ENCODE data around the gene SLC6A18.

Gene SLC6A18

DNA sequence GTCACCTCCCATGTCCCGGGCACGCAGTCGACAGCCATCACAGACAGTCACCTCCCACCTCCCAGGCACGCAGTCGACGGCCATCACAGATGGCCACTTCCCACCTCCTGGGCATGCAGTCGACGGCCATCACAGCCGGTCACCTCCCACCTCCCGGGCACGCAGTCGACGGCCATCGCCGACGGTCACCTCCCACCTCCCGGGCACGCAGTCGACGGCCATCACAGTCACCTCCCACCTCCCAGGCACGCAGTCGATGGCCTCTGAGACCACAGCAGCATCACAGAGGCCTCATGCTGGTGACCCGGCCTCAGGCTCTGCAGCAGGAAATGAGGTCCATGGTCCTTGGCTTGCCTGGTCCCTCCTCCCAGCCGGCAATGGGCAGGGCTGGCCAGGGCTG lies 29.3 kb upstream of the SLC6A18 start:
- no peaks in the 10 kb centered on the region for H3K36me3 Mint-ChIP-seq
- no peaks in the 10 kb centered on the region for H3K4me1 Mint-ChIP-seq (ENCODE audit: low read depth)
- H3K4me3 Mint-ChIP-seq, result no peak overlapping the region
- peaks cover 7% of the 10 kb centered on the region for H3K27me3 Mint-ChIP-seq
- no peak overlapping the region for H3K27ac Mint-ChIP-seq
- no peaks in the 10 kb centered on the region for H3K9me3 Mint-ChIP-seq (ENCODE audit: low read depth)

DNA sequence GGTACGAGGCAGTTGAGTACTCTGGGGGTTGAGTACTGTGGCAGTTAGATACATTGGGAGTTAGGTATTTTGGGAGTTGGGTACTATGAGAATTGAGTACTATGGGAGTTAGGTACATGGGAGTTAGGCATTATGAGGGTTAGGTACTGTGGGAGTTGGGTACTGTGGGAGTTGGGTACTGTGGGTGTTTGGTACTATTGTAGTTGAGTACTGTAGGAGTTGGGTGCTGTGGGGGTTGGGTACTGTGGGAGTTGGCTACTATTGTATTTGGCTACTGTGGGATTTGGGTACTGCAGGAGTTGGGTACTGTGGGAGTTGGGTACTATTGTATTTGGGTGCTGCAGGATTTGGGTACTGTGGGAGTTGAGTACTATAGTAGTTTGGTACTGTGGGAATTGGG lies 28.6 kb upstream of the SLC6A18 start:
- H3K36me3 Mint-ChIP-seq, result no peaks in the 10 kb centered on the region
- no peaks in the 10 kb centered on the region for H3K9me3 Mint-ChIP-seq (ENCODE audit: low read depth)
- H3K4me1 Mint-ChIP-seq (ENCODE audit: low read depth), result no peaks in the 10 kb centered on the region
- H3K27me3 Mint-ChIP-seq, result peaks cover 6% of the 10 kb centered on the region
- H3K4me3 Mint-ChIP-seq, result no peak overlapping the region
- H3K27ac Mint-ChIP-seq, result no peak overlapping the region

DNA sequence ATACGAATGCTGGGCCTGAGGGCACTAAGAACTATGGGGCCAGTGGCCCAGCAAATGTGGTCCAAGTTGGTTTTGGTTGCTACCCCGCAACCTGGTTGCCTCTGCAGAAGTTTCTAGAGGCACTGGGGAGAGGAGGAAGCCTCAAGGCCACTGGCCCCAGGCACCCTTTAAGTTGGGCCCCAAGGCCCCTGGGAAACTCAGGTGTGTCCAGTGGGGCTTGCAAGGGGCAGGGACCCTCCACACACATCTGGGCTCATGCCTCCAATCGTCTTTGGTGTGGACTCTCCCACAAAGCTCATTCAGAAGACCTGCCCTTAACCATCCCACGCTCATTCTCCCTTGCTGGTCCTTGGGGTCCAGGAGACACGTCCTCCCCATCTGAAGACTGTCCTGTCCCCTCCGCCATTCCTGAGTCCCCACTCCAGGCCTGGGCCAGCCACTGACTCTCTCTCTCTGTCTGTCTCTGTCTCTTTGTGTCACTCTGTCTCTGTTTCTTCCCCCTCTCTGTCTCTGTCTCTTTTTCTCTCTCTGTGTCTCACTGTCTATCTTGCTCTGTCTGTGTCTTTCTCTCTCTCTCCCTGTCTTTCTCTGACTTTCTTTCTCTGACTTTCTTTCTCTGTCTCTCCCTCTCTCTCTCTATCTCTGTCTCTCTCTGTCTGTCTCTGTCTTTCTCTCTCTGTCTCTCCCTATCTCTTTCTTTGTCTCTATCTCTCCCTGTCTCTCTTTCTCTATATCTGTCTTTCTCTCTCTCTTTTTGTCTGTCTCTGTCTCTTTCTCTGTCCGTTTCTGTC lies 27.1 kb upstream of the SLC6A18 start:
- no peaks in the 10 kb centered on the region for H3K36me3 Mint-ChIP-seq

DNA sequence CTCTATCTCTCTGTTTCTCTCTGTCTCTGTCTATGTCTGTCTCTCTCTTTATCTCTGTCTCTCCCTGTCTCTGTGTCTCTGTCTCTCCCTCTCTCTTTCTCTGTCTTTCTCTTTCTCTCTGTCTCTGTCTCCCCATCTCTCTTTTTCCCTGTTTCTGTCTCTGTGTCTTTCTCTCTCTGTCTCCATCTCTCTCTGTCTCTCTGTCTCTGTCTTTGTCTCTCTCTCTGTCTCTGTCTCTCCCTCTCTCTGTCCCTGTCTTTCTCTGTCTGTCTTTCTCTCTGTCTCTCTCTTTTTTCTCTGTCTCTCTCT lies 25.9 kb upstream of the SLC6A18 start:
- Mint-ChIP-seq H3K27ac (no peak overlapping the region), H3K27me3 (peaks cover 4% of the 10 kb centered on the region), H3K36me3 (no peaks in the 10 kb centered on the region), H3K4me3 (no peak overlapping the region), H3K9me3 (ENCODE audit: low read depth) (no peaks in the 10 kb centered on the region), H3K4me1 (ENCODE audit: low read depth) (no peaks in the 10 kb centered on the region)

More for the DNA sequence above, 27.1 kb upstream of the SLC6A18 start:
- Mint-ChIP-seq H3K9me3 (ENCODE audit: low read depth) (no peaks in the 10 kb centered on the region), H3K27me3 (peaks cover 4% of the 10 kb centered on the region), H3K4me3 (no peak overlapping the region), H3K4me1 (ENCODE audit: low read depth) (no peaks in the 10 kb centered on the region), H3K27ac (no peak overlapping the region)

DNA sequence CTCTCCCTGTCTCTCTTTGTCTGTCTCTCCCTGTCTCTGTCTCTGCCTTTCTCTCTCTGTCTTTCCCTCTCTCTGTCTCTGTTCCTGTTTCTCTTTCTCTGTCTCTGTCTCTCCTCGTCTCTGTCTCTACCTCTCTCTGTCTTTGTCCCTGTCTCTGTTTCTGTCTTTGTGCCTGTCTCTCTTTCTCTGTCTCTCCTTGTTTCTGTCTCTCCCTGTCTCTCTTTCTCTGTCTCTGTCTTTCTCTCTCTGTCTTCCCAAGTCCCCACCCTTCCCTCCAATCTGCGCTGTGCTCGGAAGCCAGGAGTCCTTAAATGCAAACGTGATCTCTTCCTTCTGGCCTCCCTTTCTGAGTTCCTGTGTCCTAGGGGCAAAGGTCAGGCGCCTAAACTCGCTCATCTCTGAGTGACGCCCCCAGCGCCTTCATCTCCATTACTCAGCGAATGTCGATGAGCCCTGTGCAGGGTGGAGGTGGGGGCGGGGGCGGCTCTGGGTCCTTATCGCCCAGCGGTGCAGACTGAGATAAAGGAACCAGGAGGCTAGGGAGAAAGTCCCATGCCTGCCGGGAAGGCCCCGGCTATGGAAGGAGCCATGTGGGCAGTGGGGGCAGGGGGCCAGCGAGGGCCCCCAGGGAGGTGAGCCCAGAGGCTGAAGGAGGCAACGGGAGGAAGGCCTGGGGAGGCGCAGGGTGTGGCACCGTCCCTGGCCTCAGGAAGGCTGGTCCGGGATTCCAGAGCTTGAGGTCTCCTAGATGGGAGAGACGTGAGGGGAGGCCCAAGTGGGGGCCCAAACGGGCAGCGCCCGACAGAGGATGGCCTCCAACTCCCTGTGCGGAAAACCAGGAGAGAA lies 25.3 kb upstream of the SLC6A18 start:
- H3K4me3 Mint-ChIP-seq, result no peak overlapping the region
- H3K36me3 Mint-ChIP-seq, result no peaks in the 10 kb centered on the region

DNA sequence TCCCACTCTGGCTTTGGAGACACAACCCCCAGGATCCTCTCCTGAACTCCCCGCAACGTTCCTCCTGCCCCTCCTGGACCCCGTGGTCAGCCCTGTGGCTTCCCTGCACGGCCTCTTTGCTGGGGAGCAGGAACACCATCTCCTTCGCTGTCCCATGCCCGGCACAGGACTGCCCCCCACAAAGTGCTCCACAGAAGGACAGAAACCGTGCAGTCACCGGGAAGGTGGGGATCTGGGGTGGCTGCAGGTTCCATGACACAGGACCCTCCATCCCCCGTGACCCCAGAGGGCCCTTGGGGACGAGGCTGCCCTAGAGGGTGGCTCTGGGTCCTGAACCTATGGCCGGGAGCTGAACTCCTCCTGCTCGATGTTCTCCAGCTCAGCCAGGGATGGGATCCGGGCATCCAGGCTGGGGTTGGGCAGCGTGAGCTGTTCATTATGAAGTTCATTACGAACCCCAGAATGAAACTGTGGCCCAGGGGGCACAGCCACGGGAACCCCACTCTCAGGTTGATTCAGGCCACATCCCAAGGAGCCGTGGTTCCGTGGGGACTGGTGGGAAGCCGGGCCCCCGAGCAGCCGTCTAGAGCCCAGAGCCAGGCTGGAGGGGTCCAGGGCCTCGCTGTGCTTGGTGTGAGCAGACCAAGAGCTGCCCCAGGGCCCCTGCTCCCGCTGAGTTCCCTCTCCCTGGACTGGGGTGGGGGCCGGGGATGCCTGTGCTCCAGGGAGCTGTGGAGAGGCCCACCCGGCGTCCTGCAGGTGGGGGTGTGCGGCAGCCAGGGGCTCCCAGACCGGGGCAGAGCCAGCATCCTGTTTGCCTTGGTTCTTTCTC lies 24.5 kb upstream of the SLC6A18 start:
- Mint-ChIP-seq H3K4me3 (no peak overlapping the region), H3K27me3 (peaks cover 4% of the 10 kb centered on the region), H3K27ac (no peak overlapping the region), H3K36me3 (no peaks in the 10 kb centered on the region), H3K9me3 (ENCODE audit: low read depth) (no peaks in the 10 kb centered on the region), H3K4me1 (ENCODE audit: low read depth) (no peaks in the 10 kb centered on the region)

More for the DNA sequence above, 25.3 kb upstream of the SLC6A18 start:
- no peak overlapping the region for H3K27ac Mint-ChIP-seq
- peaks cover 4% of the 10 kb centered on the region for H3K27me3 Mint-ChIP-seq
- no peaks in the 10 kb centered on the region for H3K4me1 Mint-ChIP-seq (ENCODE audit: low read depth)
- H3K9me3 Mint-ChIP-seq (ENCODE audit: low read depth), result no peaks in the 10 kb centered on the region

DNA sequence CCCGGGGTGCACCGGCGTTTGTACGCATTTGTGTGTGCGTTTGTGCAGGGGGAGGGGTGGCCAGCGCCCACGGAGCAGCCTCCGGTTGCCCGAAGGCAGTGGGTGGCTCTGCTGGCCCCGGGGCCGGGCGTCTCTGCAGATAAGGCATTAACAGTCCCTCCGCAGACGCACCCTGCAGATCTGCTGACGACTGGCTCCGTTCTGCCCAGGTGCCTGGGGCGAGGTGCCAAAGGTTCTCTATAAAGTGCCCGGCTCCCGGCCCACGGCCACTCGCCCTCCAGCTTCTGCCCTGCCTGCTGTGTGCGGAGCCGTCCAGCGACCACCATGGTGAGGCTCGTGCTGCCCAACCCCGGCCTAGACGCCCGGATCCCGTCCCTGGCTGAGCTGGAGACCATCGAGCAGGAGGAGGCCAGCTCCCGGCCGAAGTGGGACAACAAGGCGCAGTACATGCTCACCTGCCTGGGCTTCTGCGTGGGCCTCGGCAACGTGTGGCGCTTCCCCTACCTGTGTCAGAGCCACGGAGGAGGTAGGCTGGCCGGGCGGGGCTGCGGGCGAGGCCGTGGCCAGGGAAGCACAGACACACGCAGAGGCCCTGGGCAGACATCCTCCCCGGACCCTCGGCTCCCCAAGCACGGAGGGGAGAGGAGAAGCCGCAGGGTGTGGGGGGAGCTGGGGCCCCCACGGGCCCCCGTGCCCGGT lies 23.7 kb upstream of the SLC6A18 start, which contains the start of gene SLC6A19:
SLC6A19 (plus strand) TSS at position 269 of the 699 bp plus-strand sequence; CDS start at position 325, 56 bp downstream.
- Mint-ChIP-seq H3K27me3 (peaks cover 3% of the 10 kb centered on the region), H3K4me3 (no peak within 1 kb of the TSS), H3K27ac (no peak within 1 kb of the TSS), H3K36me3 (no peaks in the 10 kb centered on the region), H3K4me1 (ENCODE audit: low read depth) (no peaks in the 10 kb centered on the region), H3K9me3 (ENCODE audit: low read depth) (no peaks in the 10 kb centered on the region)

DNA sequence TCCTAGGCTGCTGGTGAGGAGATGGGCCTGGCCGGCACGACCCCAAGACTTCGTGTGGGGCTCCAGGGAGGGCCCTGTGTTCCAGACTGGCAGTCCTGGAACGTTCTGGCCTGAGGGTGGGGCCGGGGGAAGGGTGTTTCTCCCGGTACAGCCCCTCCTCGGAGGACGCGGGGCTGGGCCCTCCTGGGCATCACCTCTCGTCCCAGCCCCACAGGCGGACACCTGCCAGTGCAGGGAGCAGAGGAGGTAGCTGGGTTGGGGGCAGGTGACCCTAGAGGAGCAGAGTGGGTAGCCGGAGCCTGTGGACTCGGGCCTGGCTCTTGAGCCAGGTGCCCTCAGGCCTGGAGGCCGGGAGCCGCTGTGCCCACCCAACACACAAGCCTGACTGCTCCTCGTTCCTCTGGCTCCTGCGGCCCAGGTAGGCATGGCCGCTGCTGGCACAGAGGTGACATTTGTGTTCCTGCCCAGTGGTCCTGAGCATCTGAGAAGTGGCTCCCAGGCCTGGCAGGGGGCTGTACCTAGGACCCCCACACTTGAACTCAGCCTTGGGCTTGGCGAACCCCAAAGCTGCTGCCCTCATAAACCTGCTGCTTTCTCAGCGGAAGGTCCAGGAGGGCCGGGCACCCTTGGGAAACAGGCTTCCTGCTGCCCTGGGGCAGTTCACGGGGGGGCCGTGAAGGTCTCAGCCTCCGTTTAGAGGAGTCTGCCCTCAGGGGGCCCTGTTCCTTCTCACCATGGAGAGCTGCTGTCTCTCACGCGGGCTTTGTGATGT lies 23.0 kb upstream of the SLC6A18 start:
- no peak overlapping the region for H3K4me3 Mint-ChIP-seq
- no peaks in the 10 kb centered on the region for H3K4me1 Mint-ChIP-seq (ENCODE audit: low read depth)
- H3K9me3 Mint-ChIP-seq (ENCODE audit: low read depth), result no peaks in the 10 kb centered on the region
- H3K27ac Mint-ChIP-seq, result no peak overlapping the region
- no peaks in the 10 kb centered on the region for H3K36me3 Mint-ChIP-seq
- H3K27me3 Mint-ChIP-seq, result no peaks in the 10 kb centered on the region

DNA sequence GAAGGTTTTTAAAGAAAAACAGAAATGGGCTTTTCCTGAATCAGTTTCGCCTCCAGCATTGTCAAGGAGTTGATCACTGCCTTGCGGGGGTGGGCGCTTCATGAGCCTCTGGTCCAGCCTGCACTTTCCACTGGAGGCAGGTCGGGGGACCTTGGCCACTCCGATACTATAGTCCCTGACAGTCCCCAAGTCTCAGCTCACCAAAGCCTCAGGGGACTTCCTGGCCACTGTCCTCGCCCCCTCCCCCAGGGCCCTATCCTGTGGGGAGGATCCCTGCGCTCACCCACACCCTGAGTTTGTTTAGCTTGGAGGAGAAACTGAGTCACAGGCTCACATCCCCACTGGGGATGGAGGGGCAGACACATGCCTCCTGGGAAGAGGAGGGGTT lies 22.4 kb upstream of the SLC6A18 start:
- H3K36me3 Mint-ChIP-seq, result no peaks in the 10 kb centered on the region
- no peaks in the 10 kb centered on the region for H3K4me1 Mint-ChIP-seq (ENCODE audit: low read depth)
- no peak overlapping the region for H3K4me3 Mint-ChIP-seq
- no peaks in the 10 kb centered on the region for H3K27me3 Mint-ChIP-seq
- no peak overlapping the region for H3K27ac Mint-ChIP-seq
- no peaks in the 10 kb centered on the region for H3K9me3 Mint-ChIP-seq (ENCODE audit: low read depth)

DNA sequence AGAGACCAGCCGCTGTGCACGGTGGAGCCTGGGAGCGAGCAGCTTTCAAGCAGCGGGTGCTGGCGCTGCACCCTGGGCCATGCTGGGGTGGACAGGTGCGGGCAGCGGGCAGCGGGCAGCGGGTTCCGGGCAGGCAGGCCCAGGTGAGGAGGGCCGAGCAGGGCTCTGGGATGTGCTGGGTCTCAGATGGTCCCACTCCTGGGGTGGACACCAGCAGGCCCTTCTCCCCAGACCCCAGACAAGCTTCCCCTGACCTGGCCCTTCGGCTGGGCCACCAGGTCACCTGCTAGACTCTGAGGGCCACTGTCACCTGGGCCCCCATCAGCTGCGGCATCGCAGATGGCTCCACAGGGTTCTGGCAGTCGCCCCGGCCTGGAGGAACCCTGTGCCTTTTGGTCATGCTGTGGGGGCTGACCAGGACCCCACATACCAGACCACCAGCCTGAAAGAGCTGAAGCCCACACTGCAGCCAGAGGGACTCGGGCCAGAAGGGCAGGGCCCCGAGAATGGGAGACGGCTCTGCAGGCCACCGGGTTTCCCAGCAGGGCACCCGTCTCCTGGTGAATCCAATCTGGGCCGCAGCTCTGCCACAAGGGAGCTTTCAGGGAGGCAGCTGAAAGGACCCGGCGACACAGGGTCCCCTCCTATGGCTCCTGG lies 21.7 kb upstream of the SLC6A18 start:
- no peak overlapping the region for H3K4me3 Mint-ChIP-seq
- no peak overlapping the region for H3K27ac Mint-ChIP-seq
- no peaks in the 10 kb centered on the region for H3K27me3 Mint-ChIP-seq
- H3K4me1 Mint-ChIP-seq (ENCODE audit: low read depth), result no peaks in the 10 kb centered on the region
- no peaks in the 10 kb centered on the region for H3K9me3 Mint-ChIP-seq (ENCODE audit: low read depth)
- H3K36me3 Mint-ChIP-seq, result no peaks in the 10 kb centered on the region

DNA sequence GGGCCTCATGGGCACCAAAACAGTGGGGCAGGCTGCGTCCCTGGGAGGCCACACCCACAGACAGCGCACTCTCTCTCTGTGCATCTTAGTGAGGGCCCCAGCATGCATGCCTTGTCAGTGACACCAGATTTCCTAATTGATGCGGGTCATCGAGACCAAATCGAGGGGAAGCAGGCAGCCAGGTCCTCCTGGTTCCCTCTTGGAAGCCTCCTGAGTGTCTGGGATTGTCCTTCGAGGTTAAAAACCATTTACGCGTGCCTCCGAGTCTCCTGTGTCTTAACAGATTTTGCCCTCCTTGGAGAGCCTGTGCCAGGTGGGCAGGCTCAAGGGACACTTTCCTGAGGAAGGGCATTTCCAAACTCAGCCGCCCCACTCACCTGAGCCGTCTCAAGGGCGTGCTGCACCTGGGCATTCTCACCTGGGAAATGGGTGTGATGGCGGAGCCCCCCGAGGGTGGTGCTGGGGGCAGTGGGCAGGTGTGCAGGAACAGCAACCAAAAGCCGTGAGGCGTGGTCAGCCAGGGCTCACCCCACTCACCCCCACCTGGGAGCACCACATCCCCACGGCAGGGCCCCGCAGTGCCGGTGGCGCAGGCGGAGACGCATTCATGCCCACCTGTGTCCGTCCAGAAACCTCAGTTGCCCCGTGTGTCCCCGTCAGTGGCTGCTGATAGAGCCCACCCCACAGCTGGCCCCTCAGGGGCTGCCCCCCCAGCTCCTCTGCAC lies 21.1 kb upstream of the SLC6A18 start:
- Mint-ChIP-seq H3K4me3 (no peak overlapping the region), H3K4me1 (ENCODE audit: low read depth) (no peaks in the 10 kb centered on the region), H3K27ac (no peak overlapping the region), H3K36me3 (no peaks in the 10 kb centered on the region), H3K27me3 (no peaks in the 10 kb centered on the region), H3K9me3 (ENCODE audit: low read depth) (no peaks in the 10 kb centered on the region)

DNA sequence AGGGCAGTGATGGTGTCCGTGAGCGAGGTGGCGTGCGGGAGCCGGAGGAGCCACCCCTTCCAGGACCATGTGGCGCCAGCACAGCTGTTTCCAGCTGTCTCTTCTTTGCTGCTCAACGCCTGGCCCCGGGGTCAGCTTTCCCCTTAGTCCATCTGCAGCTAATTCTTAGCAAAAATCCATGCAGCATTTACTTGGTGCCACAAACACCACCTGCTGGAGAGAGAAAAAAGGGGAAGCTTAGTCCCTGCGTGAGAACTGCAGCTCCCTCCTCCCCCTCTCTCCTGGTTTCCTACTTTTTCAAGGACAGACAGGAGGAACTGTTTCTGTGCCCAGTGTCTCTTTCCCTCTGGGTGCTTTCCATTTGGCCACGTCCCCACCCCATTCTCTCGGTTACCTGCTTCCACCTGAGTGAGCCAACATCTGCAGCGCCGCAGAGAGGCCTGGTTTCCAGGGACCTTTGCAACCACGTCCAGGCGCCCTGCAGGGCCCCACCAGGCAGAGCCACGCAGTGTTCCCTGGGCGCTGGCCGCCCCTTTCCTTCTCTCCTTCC lies 20.4 kb upstream of the SLC6A18 start:
- Mint-ChIP-seq H3K36me3 (no peaks in the 10 kb centered on the region), H3K9me3 (ENCODE audit: low read depth) (no peaks in the 10 kb centered on the region), H3K4me1 (ENCODE audit: low read depth) (peaks cover 2% of the 10 kb centered on the region), H3K27ac (no peak overlapping the region), H3K27me3 (no peaks in the 10 kb centered on the region), H3K4me3 (no peak overlapping the region)

Measured in activated naive CD8-positive, alpha-beta T cell (primary cell).